T-helper 2 cell treated with Interferon-gamma antibody and Interleukin-4, amounts not matched to agents 100 ng/mL and 5 ng/mL, for 36 hours (primary cell): Measurements from ENCODE around the gene TNS1. TPM values are rescaled to one million over a fixed set of nuclear protein-coding genes. Genes with fewer than 3 reads are reported as not detected.

Source experiments
- intact Hi-C: fragments of 100-400 bp; cut with micrococcal nuclease; formaldehyde crosslinking; loops from one replicate; pipeline ENCODE4 v1.15.1; 2023
- total RNA-seq: library from RNA; stranded (reverse); gene quantifications from 2 replicates; pipeline ENCODE4 v1.2.3, GENCODE V29; 2022

Gene TNS1
- total RNA-seq, 1 donor from 2014 or later: 0.18 TPM

GRCh38 chr2:217902379-217903141 lies 100.2 kb downstream of the TNS1 start:
- intact Hi-C loops: no loop called here

- intact Hi-C loops: no loop called here
These were observed 100.9 kb downstream of the TNS1 start for GRCh38 chr2:217901835-217902378.

- intact Hi-C loops: no loop called here
These were observed 101.4 kb downstream of the TNS1 start for GRCh38 chr2:217901400-217901799.

GRCh38 chr2:217900780-217901360 lies 101.9 kb downstream of the TNS1 start:
- intact Hi-C loops: no loop called here

GRCh38 chr2:217900010-217900779 lies 102.6 kb downstream of the TNS1 start:
- intact Hi-C loops: no loop called here

- intact Hi-C loops: no loop called here
These were observed 103.4 kb downstream of the TNS1 start for GRCh38 chr2:217899231-217900009.

- intact Hi-C loops: no loop called here
These were observed 104.7 kb downstream of the TNS1 start for GRCh38 chr2:217897816-217898806.

GRCh38 chr2:217897091-217897715 lies 105.6 kb downstream of the TNS1 start:
- intact Hi-C loops: no loop called here

- intact Hi-C loops: no loop called here
These were observed 107.6 kb downstream of the TNS1 start for GRCh38 chr2:217895070-217895635.

- intact Hi-C loops: no loop called here
These were observed 109.4 kb downstream of the TNS1 start for GRCh38 chr2:217893440-217893839.

- intact Hi-C loops: no loop called here
These were observed 110.2 kb downstream of the TNS1 start for GRCh38 chr2:217892560-217892959.

GRCh38 chr2:217890445-217890844 lies 112.3 kb downstream of the TNS1 start:
- intact Hi-C loops: no loop called here

GRCh38 chr2:217889656-217890055 lies 113.1 kb downstream of the TNS1 start:
- intact Hi-C loops: no loop called here

GRCh38 chr2:217887841-217888701 lies 114.7 kb downstream of the TNS1 start:
- intact Hi-C loops: no loop called here

GRCh38 chr2:217886720-217887309 lies 116.0 kb downstream of the TNS1 start:
- intact Hi-C loops: loop anchor here (1.0 kb wide), 2 partner anchors 98 to 102 kb away; no protein-coding TSS in a partner anchor

- intact Hi-C loops: loop anchor here (1.0 kb wide), 2 partner anchors 97 to 101 kb away; no protein-coding TSS in a partner anchor
These were observed 116.7 kb downstream of the TNS1 start for GRCh38 chr2:217886091-217886490.

- intact Hi-C loops: no loop called here
These were observed 117.8 kb downstream of the TNS1 start for GRCh38 chr2:217884985-217885384.

- intact Hi-C loops: no loop called here
These were observed 121.9 kb downstream of the TNS1 start for GRCh38 chr2:217880891-217881290.
